HEK293 (cell line): ENCODE results near the gene CDK14.

Source experiments
- CTCF ChIA-PET: fragments of 350-600 bp; formaldehyde crosslinking; extraction: SDS; loops from one replicate; lab custom pipeline; 2021; ENCODE audit warnings: antibody characterized with exemption; lab: Yijun Ruan, JAX
- POLR2A ChIA-PET: fragments of 300-600 bp; formaldehyde crosslinking; extraction: SDS; loops from one replicate; lab custom pipeline; 2020; ENCODE audit warnings: antibody characterized with exemption, inconsistent platforms; lab: Yijun Ruan, JAX
- H3K27ac ChIP-seq: fragments of 200-500 bp; sonication (Bioruptor generic); 2 replicates; pipeline ENCODE4 v1.5.1; 2014; ENCODE audit warnings: low read depth, low read length, control low read depth, inconsistent platforms; ENCODE audit errors: extremely low read depth
- H3K36me3 ChIP-seq, 2 experiments: fragments of 200-500 bp in 1 of 2; sonication (Bioruptor generic) in 1 of 2; 1 replicate in 1 of 2; 2 replicates in 1 of 2; pipeline ENCODE4 v1.5.1; 2014 to 2017; ENCODE audit warnings: inconsistent platforms in 2 of 2, low read length in 2 of 2; ENCODE audit not compliant: control insufficient read depth in 2 of 2, insufficient read depth in 1 of 2
- H3K4me1 ChIP-seq: fragments of 200-500 bp; sonication (Bioruptor generic); 2 replicates; pipeline ENCODE4 v1.5.1; 2014; ENCODE audit warnings: mild to moderate bottlenecking, low read length, inconsistent platforms; ENCODE audit not compliant: control insufficient read depth, insufficient read depth
- H3K4me3 ChIP-seq: 2 replicates; pipeline ENCODE4 v1.5.1; 2011; ENCODE audit warnings: low read depth, mild to moderate bottlenecking, control low read depth, low read length, moderate library complexity
- H3K9me3 ChIP-seq: fragments of 200-500 bp; sonication (Bioruptor generic); 2 replicates; pipeline ENCODE4 v1.5.1; 2014; ENCODE audit warnings: low read depth, low read length, inconsistent platforms; ENCODE audit not compliant: control insufficient read depth, insufficient read depth
- GLI4 ChIP-seq: fragments of 450-650 bp; formaldehyde crosslinking; IDR thresholded peaks from 2 replicates; pipeline ENCODE4 v1.5.1; 2016; ENCODE audit warnings: missing biosample characterization, missing genetic modification characterization
- GLIS1 ChIP-seq: fragments of 450-650 bp; formaldehyde crosslinking; IDR thresholded peaks from 2 replicates; pipeline ENCODE4 v1.5.1; 2016; ENCODE audit warnings: missing biosample characterization, missing genetic modification characterization
- KLF1 ChIP-seq: fragments of 450-650 bp; formaldehyde crosslinking; IDR thresholded peaks from 2 replicates; pipeline ENCODE4 v1.5.1; 2016; ENCODE audit warnings: missing biosample characterization, missing genetic modification characterization
- KLF8 ChIP-seq: fragments of 450-650 bp; formaldehyde crosslinking; IDR thresholded peaks from 2 replicates; pipeline ENCODE4 v1.5.1; 2016; ENCODE audit warnings: missing biosample characterization, missing genetic modification characterization
- SALL2 ChIP-seq: fragments of 450-650 bp; formaldehyde crosslinking; IDR thresholded peaks from 2 replicates; pipeline ENCODE4 v1.5.0; 2017; ENCODE audit warnings: missing biosample characterization, mild to moderate bottlenecking, missing genetic modification characterization, borderline replicate concordance
- TCF7L2 ChIP-seq: IDR thresholded peaks from 2 replicates; pipeline ENCODE4 v1.6.1; 2011; ENCODE audit warnings: low read depth, mild to moderate bottlenecking, inconsistent platforms, low read length, moderate library complexity, borderline replicate concordance
- ZBTB48 ChIP-seq: fragments of 450-650 bp; formaldehyde crosslinking; IDR thresholded peaks from 2 replicates; pipeline ENCODE4 v1.5.1; 2016; ENCODE audit warnings: missing biosample characterization, missing genetic modification characterization
- ZBTB7A ChIP-seq: fragments of 450-650 bp; formaldehyde crosslinking; IDR thresholded peaks from 2 replicates; pipeline ENCODE4 v1.5.1; 2016; ENCODE audit warnings: low read depth, missing biosample characterization, missing genetic modification characterization
- ZFHX2 ChIP-seq: fragments of 450-650 bp; formaldehyde crosslinking; conservative IDR thresholded peaks from 2 replicates; pipeline ENCODE4 v1.5.1; 2016; ENCODE audit warnings: missing biosample characterization, missing genetic modification characterization
- ZIC2 ChIP-seq: fragments of 450-650 bp; formaldehyde crosslinking; IDR thresholded peaks from 2 replicates; pipeline ENCODE4 v1.5.1; 2016; ENCODE audit warnings: missing biosample characterization, missing genetic modification characterization
- ZNF112 ChIP-seq: fragments of 450-650 bp; formaldehyde crosslinking; IDR thresholded peaks from 2 replicates; pipeline ENCODE4 v1.5.0; 2017; ENCODE audit warnings: missing biosample characterization, missing genetic modification characterization
- ZNF140 ChIP-seq: fragments of 450-650 bp; formaldehyde crosslinking; IDR thresholded peaks from 2 replicates; pipeline ENCODE4 v1.5.1; 2016; ENCODE audit warnings: missing biosample characterization, missing genetic modification characterization
- ZNF211 ChIP-seq: fragments of 450-650 bp; formaldehyde crosslinking; IDR thresholded peaks from 2 replicates; pipeline ENCODE4 v1.5.1; 2016; ENCODE audit warnings: low read depth, missing biosample characterization, missing genetic modification characterization
- ZNF266 ChIP-seq: fragments of 450-650 bp; formaldehyde crosslinking; IDR thresholded peaks from 2 replicates; pipeline ENCODE4 v1.5.1; 2016; ENCODE audit warnings: missing biosample characterization, missing genetic modification characterization, low read depth
- ZNF274 ChIP-seq, 2 experiments: fragments of 200-500 bp in 1 of 2; fragments of 450-650 bp in 1 of 2; sonication (Bioruptor generic) in 1 of 2; formaldehyde crosslinking in 1 of 2; IDR thresholded peaks; 2 replicates each; pipeline versions ENCODE4 v1.5.1 to v1.6.1; 2014 to 2016; ENCODE audit warnings: borderline replicate concordance in 1 of 2, inconsistent platforms in 1 of 2, low read length in 1 of 2, missing biosample characterization in 1 of 2, missing genetic modification characterization in 1 of 2
- ZNF530 ChIP-seq: fragments of 450-650 bp; formaldehyde crosslinking; IDR thresholded peaks from 2 replicates; pipeline ENCODE4 v1.5.1; 2016; ENCODE audit warnings: low read depth, missing biosample characterization, missing genetic modification characterization
- ZNF596 ChIP-seq: fragments of 450-650 bp; IDR thresholded peaks from 2 replicates; pipeline ENCODE4 v1.5.0; 2018; ENCODE audit warnings: missing biosample characterization, mild to moderate bottlenecking, missing genetic modification characterization, moderate library complexity
- ZNF707 ChIP-seq: fragments of 450-650 bp; formaldehyde crosslinking; IDR thresholded peaks from 2 replicates; pipeline ENCODE4 v1.5.1; 2016; ENCODE audit warnings: missing biosample characterization, missing genetic modification characterization
- ZNF785 ChIP-seq: fragments of 450-650 bp; formaldehyde crosslinking; IDR thresholded peaks from 2 replicates; pipeline ENCODE4 v1.5.1; 2016; ENCODE audit warnings: missing biosample characterization, missing genetic modification characterization
- ZNF843 ChIP-seq: fragments of 450-650 bp; formaldehyde crosslinking; IDR thresholded peaks from 2 replicates; pipeline ENCODE4 v1.5.1; 2016; ENCODE audit warnings: missing biosample characterization, missing genetic modification characterization
- ZSCAN23 ChIP-seq: fragments of 450-650 bp; formaldehyde crosslinking; IDR thresholded peaks from 2 replicates; pipeline ENCODE4 v1.5.1; 2016; ENCODE audit warnings: missing biosample characterization, missing genetic modification characterization
- TF ChIP-seq, protein P1 (sequence below): fragments of 450-650 bp; formaldehyde crosslinking; IDR thresholded peaks from 2 replicates; pipeline ENCODE4 v1.5.1; 2016; ENCODE audit warnings: missing biosample characterization, missing genetic modification characterization
- TF ChIP-seq, protein P2 (sequence below): fragments of 450-650 bp; formaldehyde crosslinking; conservative IDR thresholded peaks from 2 replicates; pipeline ENCODE4 v1.5.1; 2016; ENCODE audit warnings: low read depth, missing biosample characterization, missing genetic modification characterization
- TF ChIP-seq, protein P3 (sequence below): fragments of 450-650 bp; formaldehyde crosslinking; IDR thresholded peaks from 2 replicates; pipeline ENCODE4 v1.5.0; 2017; ENCODE audit warnings: missing biosample characterization, missing genetic modification characterization, borderline replicate concordance
- TF ChIP-seq, protein P4 (sequence below): fragments of 450-650 bp; formaldehyde crosslinking; IDR thresholded peaks from 2 replicates; pipeline ENCODE4 v1.5.1; 2016; ENCODE audit warnings: missing biosample characterization, missing genetic modification characterization

Gene CDK14

DNA sequence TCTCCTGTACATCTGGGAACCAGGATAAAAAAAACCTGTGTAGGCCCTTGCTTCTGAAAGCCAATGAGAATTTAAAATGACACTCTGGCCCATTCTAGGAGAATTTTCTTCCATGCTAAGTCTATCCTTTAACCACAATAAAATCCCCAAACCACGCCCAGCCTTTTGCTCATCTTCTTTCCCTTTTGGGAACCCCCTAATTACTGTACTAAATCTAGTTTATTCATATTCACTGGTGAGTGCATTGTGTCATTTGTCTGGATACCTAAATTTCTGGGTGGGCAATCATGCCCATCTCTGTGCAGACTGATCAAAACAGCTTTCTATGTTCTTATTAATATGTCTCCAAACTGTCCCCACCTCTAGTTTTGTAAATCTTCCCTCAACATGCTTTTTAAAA lies 11.7 kb upstream of the CDK14 start (continued):
- TF ChIP-seq KLF8 (tag by site-specific recombination) (no peak), ZBTB7A (tag by site-specific recombination) (no peak), KLF1 (tag by site-specific recombination) (no peak)

DNA sequence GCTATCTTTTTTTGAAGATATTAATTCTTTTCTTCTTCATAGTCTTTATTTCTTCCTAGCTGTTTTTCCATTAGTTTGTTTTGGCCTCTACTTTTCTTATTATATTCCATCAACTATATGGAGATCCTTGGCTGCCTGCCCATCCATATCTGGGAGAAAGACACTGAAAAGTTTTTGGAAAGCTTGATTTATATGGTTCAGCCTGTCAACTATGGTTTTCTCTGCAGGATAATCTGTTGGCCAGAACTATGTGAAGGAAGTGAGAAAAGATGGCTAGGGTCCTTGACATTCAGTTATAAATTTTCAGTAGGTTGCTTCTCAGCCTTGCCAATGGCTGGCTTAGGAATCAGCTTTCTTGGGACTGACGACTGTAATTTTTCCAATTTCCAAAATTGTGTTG lies 10.0 kb upstream of the CDK14 start:
- POLR2A ChIA-PET, result no interaction called here
- H3K36me3 ChIP-seq, result no peaks in the 10 kb centered on the region
- TF ChIP-seq ZNF707 (tag by site-specific recombination) (no peak), GLI4 (tag by site-specific recombination) (no peak), KLF8 (tag by site-specific recombination) (no peak), ZNF112 (tag by site-specific recombination) (no peak), ZIC2 (no peak), ZNF843 (tag by site-specific recombination) (no peak), ZNF274 (IDR thresholded peaks at IDR 0.05; ENCODE audit: low read length) (no peak), ZNF274 (tag by site-specific recombination; IDR thresholded peaks at IDR 0.05; ENCODE audit: borderline replicate concordance) (no peak)
- H3K4me3 ChIP-seq, result no peak overlapping the region
- no peaks in the 10 kb centered on the region for H3K4me1 ChIP-seq
- H3K27ac ChIP-seq, result no peak overlapping the region
- CTCF ChIA-PET, result interaction anchor here (0.7 kb wide), 1 partner anchor 9 kb away, joined by 3 read pairs; no protein-coding TSS in a partner anchor
- H3K9me3 ChIP-seq, result no peaks in the 10 kb centered on the region

DNA sequence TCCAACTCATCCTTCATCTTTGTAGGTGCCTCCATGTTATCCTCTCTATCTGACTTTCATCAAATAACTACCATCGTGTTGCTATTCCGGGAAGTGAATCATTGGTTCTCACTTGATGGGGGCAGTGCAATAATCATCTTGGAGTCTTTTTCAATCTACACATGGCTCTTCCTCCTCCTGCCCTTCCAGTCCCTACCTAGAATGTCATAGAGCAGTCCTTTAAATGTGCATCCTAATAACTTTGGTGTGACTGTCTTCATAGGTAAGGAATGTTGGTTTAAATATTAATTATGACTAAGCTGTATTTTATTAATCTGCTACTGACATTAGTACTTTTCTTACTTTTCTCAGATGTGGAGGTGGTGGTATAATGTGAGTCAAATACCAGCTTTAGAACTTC lies 8.4 kb upstream of the CDK14 start:
- POLR2A ChIA-PET, result no interaction called here
- Histone ChIP-seq H3K27ac (no peak overlapping the region), H3K36me3 (no peaks in the 10 kb centered on the region), H3K4me3 (no peak overlapping the region), H3K9me3 (no peaks in the 10 kb centered on the region), H3K4me1 (no peaks in the 10 kb centered on the region)
- CTCF ChIA-PET, result no interaction called here
- TF ChIP-seq TCF7L2 (no peak), ZNF211 (tag by site-specific recombination) (no peak), ZNF266 (tag by site-specific recombination) (no peak), ZNF140 (tag by site-specific recombination) (no peak), ZNF785 (no peak), ZNF530 (no peak), ZSCAN23 (tag by site-specific recombination) (no peak), GLIS1 (tag by site-specific recombination) (no peak), ZBTB48 (tag by site-specific recombination) (no peak), ZNF596 (tag by site-specific recombination) (no peak), SALL2 (tag by site-specific recombination) (no peak), ZFHX2 (no peak)
- TF ChIP-seq, protein P1, sequence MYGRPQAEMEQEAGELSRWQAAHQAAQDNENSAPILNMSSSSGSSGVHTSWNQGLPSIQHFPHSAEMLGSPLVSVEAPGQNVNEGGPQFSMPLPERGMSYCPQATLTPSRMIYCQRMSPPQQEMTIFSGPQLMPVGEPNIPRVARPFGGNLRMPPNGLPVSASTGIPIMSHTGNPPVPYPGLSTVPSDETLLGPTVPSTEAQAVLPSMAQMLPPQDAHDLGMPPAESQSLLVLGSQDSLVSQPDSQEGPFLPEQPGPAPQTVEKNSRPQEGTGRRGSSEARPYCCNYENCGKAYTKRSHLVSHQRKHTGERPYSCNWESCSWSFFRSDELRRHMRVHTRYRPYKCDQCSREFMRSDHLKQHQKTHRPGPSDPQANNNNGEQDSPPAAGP (tag by site-specific recombination), result no peak
- TF ChIP-seq, protein P2, sequence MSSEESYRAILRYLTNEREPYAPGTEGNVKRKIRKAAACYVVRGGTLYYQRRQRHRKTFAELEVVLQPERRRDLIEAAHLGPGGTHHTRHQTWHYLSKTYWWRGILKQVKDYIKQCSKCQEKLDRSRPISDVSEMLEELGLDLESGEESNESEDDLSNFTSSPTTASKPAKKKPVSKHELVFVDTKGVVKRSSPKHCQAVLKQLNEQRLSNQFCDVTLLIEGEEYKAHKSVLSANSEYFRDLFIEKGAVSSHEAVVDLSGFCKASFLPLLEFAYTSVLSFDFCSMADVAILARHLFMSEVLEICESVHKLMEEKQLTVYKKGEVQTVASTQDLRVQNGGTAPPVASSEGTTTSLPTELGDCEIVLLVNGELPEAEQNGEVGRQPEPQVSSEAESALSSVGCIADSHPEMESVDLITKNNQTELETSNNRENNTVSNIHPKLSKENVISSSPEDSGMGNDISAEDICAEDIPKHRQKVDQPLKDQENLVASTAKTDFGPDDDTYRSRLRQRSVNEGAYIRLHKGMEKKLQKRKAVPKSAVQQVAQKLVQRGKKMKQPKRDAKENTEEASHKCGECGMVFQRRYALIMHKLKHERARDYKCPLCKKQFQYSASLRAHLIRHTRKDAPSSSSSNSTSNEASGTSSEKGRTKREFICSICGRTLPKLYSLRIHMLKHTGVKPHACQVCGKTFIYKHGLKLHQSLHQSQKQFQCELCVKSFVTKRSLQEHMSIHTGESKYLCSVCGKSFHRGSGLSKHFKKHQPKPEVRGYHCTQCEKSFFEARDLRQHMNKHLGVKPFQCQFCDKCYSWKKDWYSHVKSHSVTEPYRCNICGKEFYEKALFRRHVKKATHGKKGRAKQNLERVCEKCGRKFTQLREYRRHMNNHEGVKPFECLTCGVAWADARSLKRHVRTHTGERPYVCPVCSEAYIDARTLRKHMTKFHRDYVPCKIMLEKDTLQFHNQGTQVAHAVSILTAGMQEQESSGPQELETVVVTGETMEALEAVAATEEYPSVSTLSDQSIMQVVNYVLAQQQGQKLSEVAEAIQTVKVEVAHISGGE (tag by site-specific recombination), result no peak
- TF ChIP-seq, protein P3, sequence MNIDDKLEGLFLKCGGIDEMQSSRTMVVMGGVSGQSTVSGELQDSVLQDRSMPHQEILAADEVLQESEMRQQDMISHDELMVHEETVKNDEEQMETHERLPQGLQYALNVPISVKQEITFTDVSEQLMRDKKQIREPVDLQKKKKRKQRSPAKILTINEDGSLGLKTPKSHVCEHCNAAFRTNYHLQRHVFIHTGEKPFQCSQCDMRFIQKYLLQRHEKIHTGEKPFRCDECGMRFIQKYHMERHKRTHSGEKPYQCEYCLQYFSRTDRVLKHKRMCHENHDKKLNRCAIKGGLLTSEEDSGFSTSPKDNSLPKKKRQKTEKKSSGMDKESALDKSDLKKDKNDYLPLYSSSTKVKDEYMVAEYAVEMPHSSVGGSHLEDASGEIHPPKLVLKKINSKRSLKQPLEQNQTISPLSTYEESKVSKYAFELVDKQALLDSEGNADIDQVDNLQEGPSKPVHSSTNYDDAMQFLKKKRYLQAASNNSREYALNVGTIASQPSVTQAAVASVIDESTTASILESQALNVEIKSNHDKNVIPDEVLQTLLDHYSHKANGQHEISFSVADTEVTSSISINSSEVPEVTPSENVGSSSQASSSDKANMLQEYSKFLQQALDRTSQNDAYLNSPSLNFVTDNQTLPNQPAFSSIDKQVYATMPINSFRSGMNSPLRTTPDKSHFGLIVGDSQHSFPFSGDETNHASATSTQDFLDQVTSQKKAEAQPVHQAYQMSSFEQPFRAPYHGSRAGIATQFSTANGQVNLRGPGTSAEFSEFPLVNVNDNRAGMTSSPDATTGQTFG (tag by site-specific recombination), result no peak
- TF ChIP-seq, protein P4, sequence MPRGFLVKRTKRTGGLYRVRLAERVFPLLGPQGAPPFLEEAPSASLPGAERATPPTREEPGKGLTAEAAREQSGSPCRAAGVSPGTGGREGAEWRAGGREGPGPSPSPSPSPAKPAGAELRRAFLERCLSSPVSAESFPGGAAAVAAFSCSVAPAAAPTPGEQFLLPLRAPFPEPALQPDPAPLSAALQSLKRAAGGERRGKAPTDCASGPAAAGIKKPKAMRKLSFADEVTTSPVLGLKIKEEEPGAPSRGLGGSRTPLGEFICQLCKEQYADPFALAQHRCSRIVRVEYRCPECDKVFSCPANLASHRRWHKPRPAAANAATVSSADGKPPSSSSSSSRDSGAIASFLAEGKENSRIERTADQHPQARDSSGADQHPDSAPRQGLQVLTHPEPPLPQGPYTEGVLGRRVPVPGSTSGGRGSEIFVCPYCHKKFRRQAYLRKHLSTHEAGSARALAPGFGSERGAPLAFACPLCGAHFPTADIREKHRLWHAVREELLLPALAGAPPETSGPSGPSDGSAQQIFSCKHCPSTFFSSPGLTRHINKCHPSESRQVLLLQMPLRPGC (tag by site-specific recombination), result no peak
